ENCODE measurements around the gene ZNF319.
A peak's percentile ranks its signal among the peaks of the same experiment; 100 is the strongest.
"Not testable (repeated sequence)": the region's sequence is repeated elsewhere in the genome, so short reads cannot be mapped to it uniquely, and the experiment has no call there.

Gene ZNF319

GRCh38 chr16:57987441-57988177, 12.9 kb downstream of the ZNF319 start:
- in situ Hi-C loops (cut with HindIII; ENCODE audit: low pct_ligation_motif_present, low pct_unique_long_range_greater_than_20kb, low sequenced_read_pairs), result no loop called here
- no peak for DNase-seq

GRCh38 chr16:57986196-57986595, 14.3 kb downstream of the ZNF319 start:
- no peak for DNase-seq
- in situ Hi-C loops (cut with HindIII; ENCODE audit: low pct_ligation_motif_present, low pct_unique_long_range_greater_than_20kb, low sequenced_read_pairs), result no loop called here

- in situ Hi-C loops (cut with HindIII; ENCODE audit: low pct_ligation_motif_present, low pct_unique_long_range_greater_than_20kb, low sequenced_read_pairs), result no loop called here
- DNase-seq, result no peak
These were observed 15.0 kb downstream of the ZNF319 start for GRCh38 chr16:57985204-57986181.

GRCh38 chr16:57984443-57985203, 15.8 kb downstream of the ZNF319 start:
- in situ Hi-C loops (cut with HindIII; ENCODE audit: low pct_ligation_motif_present, low pct_unique_long_range_greater_than_20kb, low sequenced_read_pairs), result no loop called here
- DNase-seq, result peak; percentile 34

GRCh38 chr16:57982385-57982784, 18.1 kb downstream of the ZNF319 start:
- DNase-seq, result no peak
- in situ Hi-C loops (cut with HindIII; ENCODE audit: low pct_ligation_motif_present, low pct_unique_long_range_greater_than_20kb, low sequenced_read_pairs), result no loop called here

GRCh38 chr16:57981636-57982035, 18.8 kb downstream of the ZNF319 start:
- in situ Hi-C loops (cut with HindIII; ENCODE audit: low pct_ligation_motif_present, low pct_unique_long_range_greater_than_20kb, low sequenced_read_pairs), result no loop called here
- peak; percentile 80 for DNase-seq

- no peak for DNase-seq
- in situ Hi-C loops (cut with HindIII; ENCODE audit: low pct_ligation_motif_present, low pct_unique_long_range_greater_than_20kb, low sequenced_read_pairs), result no loop called here
These were observed 21.4 kb downstream of the ZNF319 start for GRCh38 chr16:57979006-57979585.

GRCh38 chr16:57978070-57978465, 22.4 kb downstream of the ZNF319 start:
- in situ Hi-C loops (cut with HindIII; ENCODE audit: low pct_ligation_motif_present, low pct_unique_long_range_greater_than_20kb, low sequenced_read_pairs); DNase-seq: not testable (repeated sequence)

GRCh38 chr16:57977418-57978069, 22.9 kb downstream of the ZNF319 start:
- DNase-seq, result peak; percentile 31
- in situ Hi-C loops (cut with HindIII; ENCODE audit: low pct_ligation_motif_present, low pct_unique_long_range_greater_than_20kb, low sequenced_read_pairs), result no loop called here

- DNase-seq, result no peak
- in situ Hi-C loops (cut with HindIII; ENCODE audit: low pct_ligation_motif_present, low pct_unique_long_range_greater_than_20kb, low sequenced_read_pairs), result no loop called here
These were observed 24.1 kb downstream of the ZNF319 start for GRCh38 chr16:57976331-57976796.

- no peak for DNase-seq
- in situ Hi-C loops (cut with HindIII; ENCODE audit: low pct_ligation_motif_present, low pct_unique_long_range_greater_than_20kb, low sequenced_read_pairs), result no loop called here
These were observed 28.2 kb downstream of the ZNF319 start for GRCh38 chr16:57972306-57972705.

- DNase-seq, result no peak
These were observed 28.6 kb downstream of the ZNF319 start for GRCh38 chr16:57971848-57972247.

GRCh38 chr16:57970970-57971369, 29.5 kb downstream of the ZNF319 start, which contains the start of gene CNGB1:
Gene CNGB1, minus strand, starts transcription at chr16:57971128. Its CDS starts 3,842 bp downstream, at chr16:57967286.
- in situ Hi-C loops (cut with HindIII; ENCODE audit: low pct_ligation_motif_present, low pct_unique_long_range_greater_than_20kb, low sequenced_read_pairs), result no loop called here
- DNase-seq, result no peak

More at GRCh38 chr16:57971848-57972247, 28.6 kb downstream of the ZNF319 start:
- in situ Hi-C loops (cut with HindIII; ENCODE audit: low pct_ligation_motif_present, low pct_unique_long_range_greater_than_20kb, low sequenced_read_pairs), result no loop called here

- DNase-seq, result no peak
- in situ Hi-C loops (cut with HindIII; ENCODE audit: low pct_ligation_motif_present, low pct_unique_long_range_greater_than_20kb, low sequenced_read_pairs), result no loop called here
These were observed 30.2 kb downstream of the ZNF319 start for GRCh38 chr16:57970319-57970718.

GRCh38 chr16:57969451-57970123, 30.9 kb downstream of the ZNF319 start:
- no peak for DNase-seq
- in situ Hi-C loops (cut with HindIII; ENCODE audit: low pct_ligation_motif_present, low pct_unique_long_range_greater_than_20kb, low sequenced_read_pairs), result no loop called here

GRCh38 chr16:57967916-57968315, 32.6 kb downstream of the ZNF319 start:
- in situ Hi-C loops (cut with HindIII; ENCODE audit: low pct_ligation_motif_present, low pct_unique_long_range_greater_than_20kb, low sequenced_read_pairs), result no loop called here
- no peak for DNase-seq

- in situ Hi-C loops (cut with HindIII; ENCODE audit: low pct_ligation_motif_present, low pct_unique_long_range_greater_than_20kb, low sequenced_read_pairs), result no loop called here
- DNase-seq, result no peak
These were observed 33.5 kb downstream of the ZNF319 start for GRCh38 chr16:57966986-57967385.
